ENCODE results near the gene OSTF1. TPM values are rescaled to one million over a fixed set of nuclear protein-coding genes. Genes with fewer than 3 reads are reported as not detected.
A peak's percentile ranks its signal among the peaks of the same experiment; 100 is the strongest.

OSTF1 gene
- total and polyA plus RNA-seq, 2 donors (not counting 1 experiment from before 2014, with no cell fraction given): 48.4 to 49.9 TPM

DNA sequence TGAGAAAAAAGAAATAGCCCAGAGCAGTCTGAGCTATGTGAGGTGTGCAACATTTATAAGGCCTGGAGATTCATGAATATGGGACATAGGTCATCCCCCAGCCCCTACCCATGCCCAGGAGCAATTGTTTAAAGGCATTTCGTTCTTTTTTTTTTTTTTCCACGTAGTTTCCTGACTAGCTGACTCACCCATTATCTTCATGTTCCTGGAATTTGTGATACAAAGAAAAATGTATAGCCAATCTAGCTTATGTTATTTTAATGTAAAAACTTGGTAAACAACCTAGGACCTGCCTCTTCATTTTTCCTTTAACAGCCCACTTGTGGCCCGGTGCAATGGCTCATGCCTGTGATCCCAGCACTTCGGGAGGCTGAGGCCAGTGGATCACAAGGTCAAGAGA lies 81.3 kb downstream of the OSTF1 start:
- Histone ChIP-seq H3K4me3 (replicated peaks in 1 of 4; ENCODE audit: control extremely low read depth in 1 of 4, insufficient read depth in 1 of 4, low read depth in 3 of 4, low read length in 4 of 4) (no peak overlapping the region), H3K9me3 (ENCODE audit: control insufficient read depth, insufficient read depth, low read depth, low read length) (no peaks in the 10 kb centered on the region), H3K4me1 (ENCODE audit: control insufficient read depth, extremely low read depth, insufficient read depth, low read length) (no peaks in the 10 kb centered on the region), H3K79me2 (ENCODE audit: control insufficient read depth, insufficient read depth, low read length) (no peaks in the 10 kb centered on the region), H2AFZ (ENCODE audit: low read length) (no peak overlapping the region), H3K27me3 (ENCODE audit: control insufficient read depth, insufficient read depth, low read length) (no peaks in the 10 kb centered on the region), H3K4me2 (ENCODE audit: extremely low read depth, insufficient read depth, low read length) (no peak overlapping the region), H3K9ac (ENCODE audit: insufficient read depth, low read length) (no peak overlapping the region), H3K36me3 (ENCODE audit: control insufficient read depth, insufficient read depth, low read length) (no peaks in the 10 kb centered on the region), H3K27ac (ENCODE audit: insufficient read depth, low read length) (no peak overlapping the region), H4K20me1 (ENCODE audit: control insufficient read depth, extremely low read depth, insufficient read depth, low read length) (no peaks in the 10 kb centered on the region)
- DNase-seq (ENCODE audit: low read depth in 2 of 2): peak in 1 of 2 donors; percentile 50
- TF ChIP-seq EZH2 (IDR thresholded peaks at IDR 0.05; ENCODE audit: low read length, missing control alignments) (no peak), CTCF (conservative IDR thresholded peaks at IDR 0.05 in 1 of 2, IDR thresholded peaks at IDR 0.05 in 1 of 2; ENCODE audit: low read depth in 1 of 2, low read length in 2 of 2) (no peak)

GRCh38 chr9:75170898-75171360 lies 82.6 kb downstream of the OSTF1 start:
- H3K9ac ChIP-seq (ENCODE audit: insufficient read depth, low read length): no peak overlapping the region
- H3K4me2 ChIP-seq (ENCODE audit: extremely low read depth, insufficient read depth, low read length): no peak overlapping the region
- no peaks in the 10 kb centered on the region for H3K79me2 ChIP-seq (ENCODE audit: control insufficient read depth, insufficient read depth, low read length)
- H3K4me1 ChIP-seq (ENCODE audit: control insufficient read depth, extremely low read depth, insufficient read depth, low read length): no peaks in the 10 kb centered on the region
- peak in 1 of 2 donors; percentile 44 for DNase-seq (ENCODE audit: low read depth in 2 of 2)
- H3K27ac ChIP-seq (ENCODE audit: insufficient read depth, low read length): no peak overlapping the region
- no peaks in the 10 kb centered on the region for H3K36me3 ChIP-seq (ENCODE audit: control insufficient read depth, insufficient read depth, low read length)
- H3K9me3 ChIP-seq (ENCODE audit: control insufficient read depth, insufficient read depth, low read depth, low read length): no peaks in the 10 kb centered on the region
- TF ChIP-seq EZH2 (IDR thresholded peaks at IDR 0.05; ENCODE audit: low read length, missing control alignments) (no peak), CTCF (conservative IDR thresholded peaks at IDR 0.05 in 1 of 2, IDR thresholded peaks at IDR 0.05 in 1 of 2; ENCODE audit: low read depth in 1 of 2, low read length in 2 of 2) (no peak)
- no peaks in the 10 kb centered on the region for H3K27me3 ChIP-seq (ENCODE audit: control insufficient read depth, insufficient read depth, low read length)
- H3K4me3 ChIP-seq (replicated peaks in 1 of 4; ENCODE audit: control extremely low read depth in 1 of 4, insufficient read depth in 1 of 4, low read depth in 3 of 4, low read length in 4 of 4): no peak overlapping the region
- no peaks in the 10 kb centered on the region for H4K20me1 ChIP-seq (ENCODE audit: control insufficient read depth, extremely low read depth, insufficient read depth, low read length)
- no peak overlapping the region for H2AFZ ChIP-seq (ENCODE audit: low read length)

GRCh38 chr9:75175395-75175794 lies 87.1 kb downstream of the OSTF1 start:
- H3K4me3 ChIP-seq (replicated peaks in 1 of 4; ENCODE audit: control extremely low read depth in 1 of 4, insufficient read depth in 1 of 4, low read depth in 3 of 4, low read length in 4 of 4): no peak overlapping the region
- H2AFZ ChIP-seq (ENCODE audit: low read length): no peak overlapping the region
- no peaks in the 10 kb centered on the region for H3K79me2 ChIP-seq (ENCODE audit: control insufficient read depth, insufficient read depth, low read length)
- H3K9ac ChIP-seq (ENCODE audit: insufficient read depth, low read length): no peak overlapping the region
- no peak overlapping the region for H3K27ac ChIP-seq (ENCODE audit: insufficient read depth, low read length)
- no peaks in the 10 kb centered on the region for H3K4me1 ChIP-seq (ENCODE audit: control insufficient read depth, extremely low read depth, insufficient read depth, low read length)
- no peaks in the 10 kb centered on the region for H3K27me3 ChIP-seq (ENCODE audit: control insufficient read depth, insufficient read depth, low read length)
- DNase-seq (ENCODE audit: low read depth in 2 of 2): no peak
- no peaks in the 10 kb centered on the region for H3K9me3 ChIP-seq (ENCODE audit: control insufficient read depth, insufficient read depth, low read depth, low read length)
- H3K36me3 ChIP-seq (ENCODE audit: control insufficient read depth, insufficient read depth, low read length): no peaks in the 10 kb centered on the region
- no peak overlapping the region for H3K4me2 ChIP-seq (ENCODE audit: extremely low read depth, insufficient read depth, low read length)
- TF ChIP-seq EZH2 (IDR thresholded peaks at IDR 0.05; ENCODE audit: low read length, missing control alignments): no peak
- TF ChIP-seq CTCF (conservative IDR thresholded peaks at IDR 0.05 in 1 of 2, IDR thresholded peaks at IDR 0.05 in 1 of 2; ENCODE audit: low read depth in 1 of 2, low read length in 2 of 2): no peak
- no peaks in the 10 kb centered on the region for H4K20me1 ChIP-seq (ENCODE audit: control insufficient read depth, extremely low read depth, insufficient read depth, low read length)
